Omental fat pad (tissue), 4 donors: ENCODE data around the gene ANAPC1. TPM values are rescaled to one million over a fixed set of nuclear protein-coding genes. Genes with fewer than 3 reads are reported as not detected.
"Not testable (repeated sequence)": the region's sequence is repeated elsewhere in the genome, so short reads cannot be mapped to it uniquely, and the experiment has no call there.

ENCODE experiments used
- ATAC-seq: fragments of 150-250 bp; one replicate; pipeline ENCODE4 v1.9.1; 2016; ENCODE audit warnings: mild to moderate bottlenecking, moderate library complexity; ENCODE audit not compliant: low FRiP score
- DNase-seq: peaks from one replicate; pipeline ENCODE4 v3.0.0-alpha.2; 2019; ENCODE audit warnings: low spot score
- CTCF ChIP-seq, 3 donors: fragments of 450-650 bp; IDR thresholded peaks; one replicate each; pipeline ENCODE4 v1.5.1; 2016 to 2017; ENCODE audit warnings: antibody characterized with exemption in 3 of 3, mild to moderate bottlenecking in 3 of 3, moderate library complexity in 2 of 3
- total RNA-seq, 4 donors: library from RNA; depleted of rRNA; stranded (reverse); fragments of >200 nt; gene quantifications; one replicate each; pipeline ENCODE4 v1.1.0, GENCODE V29; 2016

Gene ANAPC1
- total RNA-seq, 4 donors from 2014 or later, result 30.3 to 59.6 (median 38.5) TPM

- TF ChIP-seq CTCF (IDR thresholded peaks at IDR 0.05), result no peak
- DNase-seq (no peak), ATAC-seq (no peak)
These were observed 26.8 kb upstream of the ANAPC1 start for GRCh38 chr2:111910609-111911277.

GRCh38 chr2:111909997-111910396, 26.0 kb upstream of the ANAPC1 start:
- not testable (repeated sequence) for ATAC-seq, DNase-seq

GRCh38 chr2:111909079-111909478, 25.1 kb upstream of the ANAPC1 start:
- ATAC-seq, result no peak
- no peak for DNase-seq

GRCh38 chr2:111908578-111908977, 24.6 kb upstream of the ANAPC1 start:
- no peak for ATAC-seq
- DNase-seq, result no peak
- no peak for TF ChIP-seq CTCF (IDR thresholded peaks at IDR 0.05)

More at GRCh38 chr2:111909079-111909478, 25.1 kb upstream of the ANAPC1 start:
- no peak for TF ChIP-seq CTCF (IDR thresholded peaks at IDR 0.05)

- no peak for TF ChIP-seq CTCF (IDR thresholded peaks at IDR 0.05)
- ATAC-seq, result no peak
- DNase-seq, result no peak
These were observed 22.2 kb upstream of the ANAPC1 start for GRCh38 chr2:111905990-111906735.

- ATAC-seq, DNase-seq: not testable (repeated sequence)
These were observed 21.5 kb upstream of the ANAPC1 start for GRCh38 chr2:111905475-111905869.

GRCh38 chr2:111904726-111905474, 20.9 kb upstream of the ANAPC1 start:
- DNase-seq, result no peak

More at GRCh38 chr2:111904726-111905474, 20.9 kb upstream of the ANAPC1 start:
- TF ChIP-seq CTCF (IDR thresholded peaks at IDR 0.05), result no peak
- no peak for ATAC-seq
